ENCODE data around the gene BPI.
"Not testable (repeated sequence)": the region's sequence is repeated elsewhere in the genome, so short reads cannot be mapped to it uniquely, and the experiment has no call there.

BPI gene

GRCh38 chr20:38301309-38301708 is 2.6 kb upstream of the BPI start:
- no peak for DNase-seq (ENCODE audit: insufficient read length, low spot score)
- no peak for FAIRE-seq

GRCh38 chr20:38302786-38303185 is 1.2 kb upstream of the BPI start:
- no peak for FAIRE-seq
- no peak for DNase-seq (ENCODE audit: insufficient read length, low spot score)

- DNase-seq (ENCODE audit: insufficient read length, low spot score): peak; percentile 28
- no peak for FAIRE-seq
Observed at GRCh38 chr20:38304845-38305447, 990 bp downstream of the BPI start.

GRCh38 chr20:38305541-38305940 is 1.6 kb downstream of the BPI start:
- DNase-seq (ENCODE audit: insufficient read length, low spot score) (no peak), FAIRE-seq (no peak)

- DNase-seq (ENCODE audit: insufficient read length, low spot score) (no peak), FAIRE-seq (no peak)
Observed at GRCh38 chr20:38306379-38306778, 2.4 kb downstream of the BPI start.

GRCh38 chr20:38307371-38308046 is 3.6 kb downstream of the BPI start:
- DNase-seq (ENCODE audit: insufficient read length, low spot score): no peak
- no peak for FAIRE-seq

GRCh38 chr20:38308047-38308438 is 4.1 kb downstream of the BPI start:
- DNase-seq (ENCODE audit: insufficient read length, low spot score) (no peak), FAIRE-seq (no peak)

GRCh38 chr20:38308447-38308846 is 4.5 kb downstream of the BPI start:
- FAIRE-seq: no peak

GRCh38 chr20:38311091-38311490 is 7.1 kb downstream of the BPI start:
- FAIRE-seq (no peak), DNase-seq (ENCODE audit: insufficient read length, low spot score) (no peak)

More at GRCh38 chr20:38308447-38308846, 4.5 kb downstream of the BPI start:
- no peak for DNase-seq (ENCODE audit: insufficient read length, low spot score)

GRCh38 chr20:38311491-38311890 is 7.5 kb downstream of the BPI start:
- DNase-seq (ENCODE audit: insufficient read length, low spot score) (no peak), FAIRE-seq (no peak)

GRCh38 chr20:38313676-38314075 is 9.7 kb downstream of the BPI start:
- no peak for FAIRE-seq
- no peak for DNase-seq (ENCODE audit: insufficient read length, low spot score)

- FAIRE-seq: not testable (repeated sequence)
Observed at GRCh38 chr20:38314350-38314749, 10.4 kb downstream of the BPI start.

GRCh38 chr20:38315290-38315966 is 11.5 kb downstream of the BPI start:
- DNase-seq (ENCODE audit: insufficient read length, low spot score): no peak
- no peak for FAIRE-seq

More at GRCh38 chr20:38314350-38314749, 10.4 kb downstream of the BPI start:
- not testable (repeated sequence) for DNase-seq (ENCODE audit: insufficient read length, low spot score)

GRCh38 chr20:38316341-38316740 is 12.4 kb downstream of the BPI start:
- FAIRE-seq (no peak), DNase-seq (ENCODE audit: insufficient read length, low spot score) (no peak)

- no peak for FAIRE-seq
- DNase-seq (ENCODE audit: insufficient read length, low spot score): no peak
Observed at GRCh38 chr20:38317422-38317821, 13.5 kb downstream of the BPI start.

- FAIRE-seq: no peak
- DNase-seq (ENCODE audit: insufficient read length, low spot score): no peak
Observed at GRCh38 chr20:38320221-38320620, 16.3 kb downstream of the BPI start.

GRCh38 chr20:38321959-38322598 is 18.1 kb downstream of the BPI start:
- FAIRE-seq: no peak
- DNase-seq (ENCODE audit: insufficient read length, low spot score): no peak

GRCh38 chr20:38324159-38324558 is 20.2 kb downstream of the BPI start:
- DNase-seq (ENCODE audit: insufficient read length, low spot score) (no peak), FAIRE-seq (no peak)

- no peak for DNase-seq (ENCODE audit: insufficient read length, low spot score)
- FAIRE-seq: no peak
Observed at GRCh38 chr20:38325167-38325566, 21.2 kb downstream of the BPI start.

GRCh38 chr20:38325905-38326304 is 21.9 kb downstream of the BPI start:
- no peak for DNase-seq (ENCODE audit: insufficient read length, low spot score)
- no peak for FAIRE-seq

- no peak for FAIRE-seq
- no peak for DNase-seq (ENCODE audit: insufficient read length, low spot score)
Observed at GRCh38 chr20:38326309-38326708, 22.4 kb downstream of the BPI start.

GRCh38 chr20:38330638-38331037 is 26.7 kb downstream of the BPI start:
- FAIRE-seq (no peak), DNase-seq (ENCODE audit: insufficient read length, low spot score) (no peak)

Data from GM19239 (cell line).